ENCODE results near the gene KRT83.

The KRT83 gene

GRCh38 chr12:52327052-52327829, 6.0 kb upstream of the KRT83 start:
- DNase-seq (ENCODE audit: low read depth) = peak; percentile 92
- peak; percentile 84 for TF ChIP-seq CTCF (IDR thresholded peaks at IDR 0.05; ENCODE audit: insufficient read depth, low read depth, low read length, missing control alignments)
- no peak overlapping the region for H3K4me3 ChIP-seq (ENCODE audit: low read depth, low read length)

- no peak overlapping the region for H3K4me3 ChIP-seq (ENCODE audit: low read depth, low read length)
- no peak for TF ChIP-seq CTCF (IDR thresholded peaks at IDR 0.05; ENCODE audit: insufficient read depth, low read depth, low read length, missing control alignments)
- DNase-seq (ENCODE audit: low read depth) = no peak
These were observed 2.9 kb upstream of the KRT83 start for GRCh38 chr12:52324153-52324444.

- no peak for DNase-seq (ENCODE audit: low read depth)
- no peak overlapping the region for H3K4me3 ChIP-seq (ENCODE audit: low read depth, low read length)
- no peak for TF ChIP-seq CTCF (IDR thresholded peaks at IDR 0.05; ENCODE audit: insufficient read depth, low read depth, low read length, missing control alignments)
These were observed 2.4 kb upstream of the KRT83 start for GRCh38 chr12:52323416-52324152.

- no peak overlapping the region for H3K4me3 ChIP-seq (ENCODE audit: low read depth, low read length)
- no peak for DNase-seq (ENCODE audit: low read depth)
- TF ChIP-seq CTCF (IDR thresholded peaks at IDR 0.05; ENCODE audit: insufficient read depth, low read depth, low read length, missing control alignments) = no peak
These were observed 1.8 kb upstream of the KRT83 start for GRCh38 chr12:52323001-52323400.

- H3K4me3 ChIP-seq (ENCODE audit: low read depth, low read length) = no peak overlapping the region
- TF ChIP-seq CTCF (IDR thresholded peaks at IDR 0.05; ENCODE audit: insufficient read depth, low read depth, low read length, missing control alignments) = no peak
- no peak for DNase-seq (ENCODE audit: low read depth)
These were observed 871 bp upstream of the KRT83 start for GRCh38 chr12:52322069-52322468.

- TF ChIP-seq CTCF (IDR thresholded peaks at IDR 0.05; ENCODE audit: insufficient read depth, low read depth, low read length, missing control alignments) = no peak
- no peak for DNase-seq (ENCODE audit: low read depth)
- H3K4me3 ChIP-seq (ENCODE audit: low read depth, low read length) = no peak overlapping the region
These were observed 220 bp upstream of the KRT83 start for GRCh38 chr12:52321418-52321817.
